Islet precursor cell (in vitro differentiated cells): ENCODE data around the gene ATG5.
"Not testable (repeated sequence)": the region's sequence is repeated elsewhere in the genome, so short reads cannot be mapped to it uniquely, and the experiment has no call there.

Source experiments
- DNase-seq: peaks from one replicate; pipeline ENCODE4 v3.0.0-alpha.2; 2018

Gene ATG5

DNA sequence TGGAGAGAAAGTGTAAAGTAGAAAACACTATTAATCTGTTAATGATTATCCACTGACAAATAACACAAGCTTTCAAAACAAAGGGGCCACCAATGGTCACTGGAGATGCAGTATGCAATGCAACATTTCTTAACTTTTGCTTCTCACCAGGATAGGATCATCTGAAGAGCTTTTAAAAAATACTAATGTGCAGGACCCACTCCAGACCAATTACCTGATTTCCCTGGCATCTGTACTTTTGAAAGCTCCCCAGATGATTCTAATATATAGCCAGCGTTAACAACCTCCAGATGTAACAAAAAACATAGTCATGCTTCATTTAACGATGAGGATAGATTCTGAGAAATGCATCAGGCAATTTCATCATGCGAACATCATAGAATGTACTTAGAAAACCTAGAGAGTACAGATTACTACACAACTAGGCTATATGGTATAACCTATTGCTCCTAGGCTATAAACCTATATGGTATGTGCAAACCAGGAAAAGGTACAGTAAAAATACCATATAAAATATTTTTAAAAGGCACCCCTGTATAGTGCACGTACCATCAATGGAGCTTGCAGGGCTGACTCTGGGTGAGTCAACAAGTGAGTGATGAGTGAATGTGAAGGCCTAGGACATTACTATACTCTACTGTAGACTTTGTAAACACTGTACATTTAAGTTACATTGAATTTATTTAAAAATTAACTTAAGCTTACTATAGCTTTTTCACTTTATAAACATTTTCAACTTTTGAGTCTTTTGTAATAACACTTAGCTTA lies 69.2 kb downstream of the ATG5 start:
- DNase-seq: no peak

DNA sequence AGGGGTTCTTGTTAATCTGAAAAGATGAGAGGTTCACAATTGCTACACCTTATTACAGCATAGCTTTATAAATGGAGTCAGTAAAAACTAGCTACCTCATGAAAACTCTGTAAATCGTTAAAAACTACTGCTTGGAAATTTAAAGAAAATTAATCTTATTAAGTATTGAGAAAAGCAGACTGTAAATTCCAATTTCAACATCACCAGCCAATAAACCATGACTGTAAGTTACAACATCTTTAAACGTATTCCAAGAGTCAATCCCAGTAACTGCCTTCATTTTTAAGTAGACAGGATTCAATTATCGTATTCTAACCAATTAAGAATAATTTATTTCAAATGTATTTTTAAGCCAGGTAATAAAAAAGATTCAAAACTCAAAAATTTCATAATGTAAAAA lies 70.3 kb downstream of the ATG5 start:
- DNase-seq: no peak

DNA sequence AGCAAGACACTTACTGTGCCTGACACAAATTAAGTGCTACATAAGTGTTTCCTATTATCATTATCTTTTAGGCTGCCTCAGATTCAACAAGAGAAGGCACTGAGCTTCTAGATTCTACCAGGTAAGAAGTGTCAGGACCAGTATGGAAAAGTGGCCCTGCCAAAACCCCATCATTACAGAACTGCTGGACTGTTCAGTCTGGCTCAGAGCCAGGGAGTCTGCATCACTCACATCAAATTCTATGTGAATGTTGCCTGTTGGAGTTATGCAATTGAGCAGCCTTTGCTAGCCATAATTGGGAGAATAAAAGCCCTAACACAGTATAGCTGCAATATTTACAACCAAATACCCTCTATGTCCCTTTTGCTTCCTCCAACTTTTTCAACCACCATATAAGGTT lies 70.9 kb downstream of the ATG5 start:
- no peak for DNase-seq

DNA sequence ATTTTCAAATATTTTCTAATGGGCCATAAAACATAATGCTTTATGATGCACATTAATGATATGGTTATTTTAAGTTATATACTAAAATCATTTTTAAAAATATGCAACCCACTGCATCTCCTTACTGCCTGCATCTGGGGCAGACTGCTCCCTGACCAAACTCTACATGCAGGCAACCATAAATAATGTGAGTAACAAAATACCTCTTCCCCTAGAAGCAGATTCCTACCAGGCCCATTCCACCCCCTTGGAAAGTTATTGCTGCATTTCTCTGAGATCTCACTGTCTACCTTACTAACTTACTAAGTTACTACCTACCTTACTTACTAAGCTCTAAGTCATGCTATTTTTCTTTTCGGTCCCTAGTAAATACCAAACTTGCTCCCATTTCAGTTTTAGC lies 71.8 kb downstream of the ATG5 start:
- DNase-seq: no peak

DNA sequence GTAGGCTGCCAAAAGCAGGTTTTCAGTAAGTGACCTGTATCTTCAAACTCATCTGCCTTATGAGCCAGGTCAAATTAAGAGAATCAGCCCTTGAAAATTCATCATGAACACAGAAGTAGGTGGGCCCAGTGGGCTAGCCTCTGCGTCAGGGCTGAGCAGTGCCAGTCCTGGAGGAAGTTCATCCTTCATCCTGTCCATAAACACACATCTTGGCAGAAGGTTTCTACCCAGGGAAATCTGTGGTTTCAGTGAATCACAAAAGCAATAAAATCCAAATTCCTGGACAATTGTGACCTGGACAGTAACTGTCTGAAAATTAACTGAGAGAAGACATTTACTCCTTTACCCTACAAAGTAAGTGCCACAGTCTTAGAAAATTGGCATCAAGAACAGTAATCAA lies 72.4 kb downstream of the ATG5 start:
- DNase-seq: no peak

DNA sequence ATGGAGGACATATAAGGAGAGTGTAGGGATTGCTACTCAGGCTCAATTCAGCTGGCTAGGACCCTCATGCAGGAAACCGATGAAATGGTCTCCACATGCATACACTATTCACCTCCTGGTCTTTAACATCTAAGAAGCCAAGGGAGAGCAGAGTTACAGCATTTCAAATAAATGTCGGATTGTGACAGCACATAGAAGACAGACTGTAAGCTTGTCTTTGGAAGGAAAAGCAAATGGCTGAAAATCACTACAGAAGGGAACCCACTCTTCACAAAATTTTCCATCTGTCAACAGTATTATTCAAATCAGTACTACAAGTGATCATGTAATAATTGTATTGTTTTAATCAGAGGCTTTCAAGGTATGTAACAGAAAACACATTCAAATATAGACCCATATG lies 72.9 kb downstream of the ATG5 start:
- no peak for DNase-seq

DNA sequence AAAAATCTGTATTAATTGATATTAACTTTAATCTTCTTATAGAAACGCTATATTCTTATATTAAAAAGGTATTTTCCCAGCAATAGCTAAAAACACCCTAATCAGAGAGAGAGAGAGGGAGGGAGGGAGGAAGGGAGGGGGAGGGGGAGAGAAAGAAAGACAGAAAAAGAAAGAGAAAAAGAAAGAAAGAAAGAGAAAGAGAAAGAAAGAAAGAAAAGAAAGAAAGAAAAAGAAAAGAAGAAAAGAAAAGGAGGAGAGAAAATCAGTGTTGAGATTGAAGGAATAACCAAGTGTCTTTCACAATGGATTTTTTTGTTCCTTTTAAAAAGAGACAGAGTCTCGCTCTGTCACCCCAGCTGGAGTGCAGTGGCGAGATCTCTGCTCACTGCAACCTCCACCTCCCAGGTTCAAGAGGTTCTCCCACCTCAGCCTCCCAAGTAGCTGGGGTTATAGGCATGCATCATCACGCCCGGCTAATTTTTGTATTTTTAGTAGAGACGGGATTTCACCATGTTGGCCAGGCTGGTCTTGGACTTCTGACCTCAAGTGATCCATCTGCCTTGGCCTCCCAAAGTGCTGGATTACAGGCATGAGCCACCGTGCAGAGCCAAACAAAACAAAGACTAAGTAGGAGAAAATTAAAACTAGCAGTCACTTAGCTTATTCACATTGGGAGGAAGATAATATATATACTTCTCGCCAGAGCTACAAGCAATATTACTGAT lies 73.9 kb downstream of the ATG5 start:
- DNase-seq: not testable (repeated sequence)

DNA sequence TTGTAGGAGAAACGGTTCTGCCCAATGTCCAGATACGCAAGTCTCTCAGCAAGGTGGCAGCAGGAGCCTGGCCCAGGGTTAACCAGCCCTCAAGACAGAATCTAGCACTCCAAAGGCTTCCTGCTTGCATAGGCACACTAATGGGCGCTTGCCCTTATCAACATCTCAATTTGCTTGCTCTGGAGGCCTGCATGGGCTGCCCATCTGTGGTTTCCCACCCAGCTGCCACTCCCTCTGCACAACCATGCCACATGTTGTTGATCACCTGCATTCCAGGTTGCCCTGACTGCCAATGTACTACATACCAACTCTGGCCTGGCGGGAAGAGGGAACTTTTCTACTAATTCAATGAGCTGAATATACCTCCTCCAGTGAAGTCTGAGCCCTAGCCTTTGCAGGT lies 74.6 kb downstream of the ATG5 start:
- no peak for DNase-seq

DNA sequence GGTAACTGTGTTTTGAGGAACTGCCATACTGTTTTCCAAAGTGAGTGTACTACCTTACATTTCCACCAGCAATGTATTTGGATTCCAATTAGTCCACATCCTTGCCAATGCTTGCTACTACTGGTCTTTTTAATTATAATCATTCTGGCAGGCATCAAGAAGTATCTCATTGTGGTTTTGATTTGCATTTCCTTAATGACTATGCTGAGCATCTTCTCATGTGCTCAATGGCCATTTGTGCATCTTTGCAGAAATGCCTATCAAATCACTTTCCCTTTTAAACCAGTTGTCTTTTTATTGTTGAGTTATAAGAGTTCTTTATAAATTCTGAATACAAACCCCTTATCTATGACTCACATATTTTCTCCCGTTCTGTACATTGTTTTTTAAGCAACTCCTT lies 75.9 kb downstream of the ATG5 start:
- no peak for DNase-seq

DNA sequence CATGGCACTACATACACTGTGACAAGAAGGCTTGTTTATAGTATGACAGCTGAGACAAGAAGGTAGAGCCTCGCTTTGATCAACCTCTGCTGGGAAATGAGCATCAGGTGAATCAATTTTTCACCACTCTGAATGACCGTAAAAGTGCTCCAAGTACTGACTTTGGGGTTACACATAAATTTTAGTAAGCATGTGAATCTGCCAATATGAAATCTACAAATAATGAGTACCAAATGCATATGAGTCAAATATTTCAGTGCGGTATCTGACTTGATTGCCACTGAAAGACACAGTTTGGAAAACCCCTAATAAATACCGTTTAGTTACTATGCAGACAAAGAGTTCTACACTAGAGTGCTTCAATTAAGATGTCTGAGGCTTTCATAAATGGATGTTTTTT lies 77.8 kb downstream of the ATG5 start:
- DNase-seq: no peak

DNA sequence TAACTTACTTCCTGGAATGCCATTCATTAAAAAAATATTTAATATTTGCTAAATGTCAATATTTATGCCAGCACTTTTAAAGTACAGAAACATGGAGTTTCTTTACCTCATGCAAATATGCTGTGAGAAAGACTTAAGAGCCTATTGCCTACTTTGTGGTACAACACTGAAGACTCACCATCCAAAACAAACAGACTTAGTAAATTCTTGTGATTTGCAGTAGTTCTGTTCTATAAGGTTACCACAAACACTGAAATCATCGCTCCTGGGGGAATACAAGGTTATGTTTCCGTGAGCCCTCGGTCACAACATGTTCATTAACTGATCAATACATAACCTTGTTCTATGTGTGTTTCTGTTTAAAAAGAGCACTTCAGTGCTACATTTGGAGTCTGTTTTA lies 78.3 kb downstream of the ATG5 start:
- DNase-seq: no peak

DNA sequence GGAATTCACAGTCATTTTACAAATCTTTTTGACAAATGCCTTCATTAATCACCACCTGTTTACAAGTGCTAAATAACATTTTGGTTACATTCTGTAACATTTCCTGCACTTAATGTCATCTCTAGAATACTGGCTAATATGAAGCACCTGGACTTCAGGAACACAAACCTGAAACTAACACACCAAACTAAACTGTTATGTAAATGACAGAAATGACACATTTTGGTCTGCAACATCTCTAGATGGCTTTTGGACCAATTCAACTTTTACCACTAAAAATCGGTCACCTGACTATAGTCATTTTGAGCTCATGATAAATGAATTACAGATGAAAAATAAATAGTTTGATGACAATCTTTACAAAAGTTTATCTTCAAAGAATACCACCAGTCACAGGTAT lies 80.6 kb downstream of the ATG5 start:
- no peak for DNase-seq

DNA sequence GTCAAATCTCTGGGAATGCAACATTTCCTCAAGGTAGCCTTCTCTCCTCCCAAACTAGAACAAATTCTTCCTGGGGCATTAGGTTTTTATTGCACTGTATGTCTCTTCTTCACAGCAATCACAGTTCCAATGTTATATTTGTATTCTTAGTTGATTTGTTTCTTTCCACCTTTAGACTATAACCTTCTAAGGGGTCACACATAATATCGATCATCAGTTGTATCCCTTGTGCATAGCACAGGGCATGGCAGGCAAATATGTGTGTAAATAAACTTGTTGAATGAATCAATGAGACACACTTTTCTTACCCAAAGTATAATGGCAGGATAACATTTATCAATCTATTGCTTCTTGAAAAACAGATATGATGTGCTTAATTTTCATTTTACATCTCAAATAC lies 81.0 kb downstream of the ATG5 start:
- DNase-seq: no peak

DNA sequence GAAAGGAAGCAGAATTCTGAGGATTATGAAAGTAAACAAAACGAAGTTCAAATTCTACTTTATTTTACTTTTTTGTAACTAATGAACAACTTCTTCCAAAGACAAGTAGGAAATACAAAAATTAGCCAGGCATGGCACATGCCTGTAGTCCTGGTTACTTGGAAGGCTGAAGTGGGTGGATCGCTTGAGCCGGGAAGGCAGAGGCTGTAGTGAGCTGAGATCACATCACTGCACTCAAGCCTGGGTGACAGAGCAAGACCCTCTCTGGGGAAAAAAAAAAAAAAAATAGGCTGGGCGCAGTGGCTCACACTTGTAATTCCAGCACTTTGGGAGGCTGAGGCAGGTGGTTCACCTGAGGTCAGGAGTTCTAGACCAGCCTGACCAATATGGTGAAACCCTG lies 82.3 kb downstream of the ATG5 start:
- DNase-seq: no peak

DNA sequence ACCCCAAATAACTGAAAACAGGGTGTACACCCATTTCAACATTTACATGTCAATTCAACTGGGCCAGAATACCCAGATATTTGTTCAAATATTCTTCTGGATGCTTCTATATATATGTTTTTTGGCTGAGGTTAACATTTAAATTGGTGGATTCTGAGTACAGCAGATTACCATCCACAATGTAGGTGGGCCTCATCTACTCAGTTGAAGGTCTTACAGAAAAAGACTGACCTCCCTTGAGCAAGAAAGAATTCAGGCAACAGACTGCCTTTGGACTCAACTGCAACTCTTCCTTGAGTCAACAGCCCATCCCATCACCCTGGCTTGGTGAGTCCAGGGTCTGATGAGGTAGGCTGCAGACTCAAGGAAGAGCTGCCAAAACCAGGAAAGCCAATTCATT lies 84.1 kb downstream of the ATG5 start:
- DNase-seq: no peak

DNA sequence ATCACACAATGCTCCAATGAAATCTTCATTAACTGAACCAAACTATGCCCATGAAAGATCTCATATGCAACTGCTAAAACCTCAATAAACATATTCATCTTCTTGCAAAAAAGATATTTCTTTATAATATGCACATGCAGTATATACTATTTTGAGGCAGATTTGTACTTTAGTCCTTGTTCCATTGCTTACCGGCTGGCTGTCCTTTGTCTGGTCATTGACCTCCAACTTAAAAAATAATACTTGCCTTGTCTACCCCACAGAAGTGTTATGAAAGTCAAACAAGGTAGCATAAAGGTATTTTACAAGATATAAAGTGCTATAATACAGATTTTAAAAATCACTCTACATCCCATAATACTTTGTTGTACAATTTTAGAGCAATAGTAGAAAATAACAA lies 88.3 kb downstream of the ATG5 start:
- DNase-seq: no peak

DNA sequence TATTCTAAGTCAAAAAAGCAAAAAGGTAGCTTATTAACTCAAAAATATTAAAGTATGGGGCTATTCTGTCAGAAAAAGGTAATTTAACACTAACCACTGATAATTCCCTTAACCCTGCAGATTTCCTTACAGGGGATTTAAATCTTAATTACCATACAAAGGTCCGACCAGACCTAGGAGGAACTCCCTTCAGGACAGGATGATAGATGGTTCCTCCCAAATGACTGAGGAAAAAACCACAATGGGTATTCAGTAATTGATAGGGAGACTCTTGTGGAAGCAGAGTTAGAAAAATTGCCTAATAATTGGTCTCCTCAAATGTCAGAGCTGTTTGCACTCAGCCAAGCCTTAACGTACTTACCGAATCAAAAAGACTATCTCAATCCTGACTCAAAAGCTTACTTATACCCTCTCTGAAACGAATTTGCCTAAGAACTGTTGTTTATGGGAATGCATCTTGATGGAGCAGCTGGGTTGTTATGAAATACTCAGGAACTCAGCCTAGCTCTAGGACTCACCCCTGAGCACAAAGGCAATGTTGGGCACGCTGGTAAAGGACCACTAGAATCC lies 95.6 kb downstream of the ATG5 start:
- not testable (repeated sequence) for DNase-seq

DNA sequence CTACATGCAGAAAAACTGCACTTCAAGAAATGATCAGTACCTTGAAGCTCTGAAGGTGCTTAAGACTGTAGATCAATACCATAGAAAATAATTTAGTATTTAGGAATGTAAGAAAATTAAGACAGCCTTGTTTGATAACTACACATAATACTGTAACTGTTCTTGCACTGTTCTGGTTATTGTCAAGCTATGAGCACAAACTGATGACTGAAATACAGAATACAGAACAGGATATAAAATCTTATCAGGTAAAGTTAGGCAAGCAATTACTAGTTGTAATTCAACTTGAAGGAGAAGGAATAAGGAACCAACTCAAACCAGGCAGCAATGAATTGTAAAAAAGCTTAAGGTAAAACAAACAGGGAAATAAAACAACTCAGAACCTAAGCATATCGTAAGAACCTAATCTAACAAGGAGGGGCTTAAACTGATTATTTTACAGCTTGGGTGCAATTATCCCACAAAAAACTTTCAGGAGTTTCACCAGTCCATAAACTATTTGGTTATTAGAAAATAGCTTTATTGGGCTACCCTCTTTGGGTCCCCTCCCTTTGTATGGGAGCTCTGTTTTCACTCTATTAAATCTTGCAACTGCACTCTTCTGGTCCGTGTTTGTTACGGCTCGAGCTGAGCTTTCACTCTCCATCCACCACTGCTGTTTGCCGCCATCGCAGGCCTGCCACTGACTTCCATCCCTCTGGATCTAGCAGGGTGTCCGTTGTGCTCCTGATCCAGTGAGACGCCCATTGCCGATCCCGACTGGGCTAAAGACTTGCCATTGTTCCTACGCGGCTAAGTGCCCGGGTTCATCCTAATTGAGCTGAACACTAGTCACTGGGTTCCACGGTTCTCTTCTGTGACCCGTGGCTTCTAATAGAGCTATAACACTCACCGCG lies 97.7 kb downstream of the ATG5 start:
- DNase-seq: no peak

DNA sequence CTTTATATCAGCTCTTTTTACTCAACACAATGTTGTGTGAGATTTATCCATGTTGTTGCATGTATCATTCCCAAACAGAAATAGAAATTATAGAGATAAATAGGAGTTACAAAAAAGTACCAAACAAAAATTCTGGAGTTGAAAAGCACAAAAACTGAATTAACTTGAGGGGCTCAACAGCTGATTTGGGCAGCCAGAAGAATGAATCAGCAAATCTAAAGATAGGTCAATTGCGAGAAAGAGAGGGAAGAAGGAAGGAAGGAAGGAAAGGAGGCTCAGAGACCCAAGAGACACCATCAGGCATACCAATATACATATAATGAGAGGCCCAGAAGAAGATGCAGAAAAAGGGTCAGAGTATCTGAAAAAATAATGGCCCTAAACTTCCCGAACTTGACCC lies 98.9 kb downstream of the ATG5 start:
- no peak for DNase-seq

DNA sequence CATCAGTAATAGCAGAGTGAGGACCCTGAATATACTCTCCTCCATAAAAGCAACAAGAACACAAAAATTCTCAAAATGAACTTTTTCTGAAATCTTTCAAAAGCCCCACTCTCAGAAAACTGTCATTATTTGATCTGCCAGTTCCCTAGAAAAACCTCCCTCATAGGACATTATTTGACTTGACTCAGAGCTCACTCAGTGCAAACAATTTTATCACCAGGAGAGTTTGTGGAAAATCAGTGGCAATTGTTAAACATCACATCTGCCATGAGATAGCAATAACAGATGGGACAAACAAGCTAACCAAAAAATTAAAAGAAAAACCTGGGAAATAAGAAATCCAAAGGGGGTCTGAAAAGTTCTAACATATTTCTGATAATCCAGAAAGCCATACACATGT lies 100.0 kb downstream of the ATG5 start:
- DNase-seq: no peak

DNA sequence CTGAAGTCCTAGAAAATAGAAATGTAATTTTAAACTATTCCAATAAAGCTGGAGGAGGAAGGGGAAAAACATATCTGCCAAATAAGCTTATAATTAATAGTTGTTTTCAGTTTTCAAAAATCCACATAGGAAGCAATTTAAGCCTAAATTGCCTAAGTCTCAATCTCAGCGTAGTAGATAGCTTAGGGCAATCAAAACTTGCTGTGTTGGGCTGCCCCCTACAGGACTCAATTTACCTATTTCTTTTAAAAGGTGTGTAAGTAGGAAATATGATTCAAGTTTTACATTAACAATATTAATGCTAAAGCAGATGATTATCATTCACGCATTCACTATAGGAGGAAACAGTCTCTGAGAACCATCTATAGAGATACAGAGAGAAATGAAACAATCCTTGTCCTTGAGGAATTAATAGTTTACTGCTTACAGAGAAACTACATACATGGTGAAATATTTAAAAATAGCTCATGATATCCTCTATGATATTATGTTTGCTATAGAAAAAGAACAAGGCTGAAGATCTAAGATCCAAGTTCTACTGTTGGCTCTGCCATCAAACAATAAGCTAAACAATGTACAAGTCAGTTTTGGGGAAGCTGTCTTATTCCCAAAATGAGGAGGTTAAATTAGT lies 102.1 kb downstream of the ATG5 start:
- no peak for DNase-seq

DNA sequence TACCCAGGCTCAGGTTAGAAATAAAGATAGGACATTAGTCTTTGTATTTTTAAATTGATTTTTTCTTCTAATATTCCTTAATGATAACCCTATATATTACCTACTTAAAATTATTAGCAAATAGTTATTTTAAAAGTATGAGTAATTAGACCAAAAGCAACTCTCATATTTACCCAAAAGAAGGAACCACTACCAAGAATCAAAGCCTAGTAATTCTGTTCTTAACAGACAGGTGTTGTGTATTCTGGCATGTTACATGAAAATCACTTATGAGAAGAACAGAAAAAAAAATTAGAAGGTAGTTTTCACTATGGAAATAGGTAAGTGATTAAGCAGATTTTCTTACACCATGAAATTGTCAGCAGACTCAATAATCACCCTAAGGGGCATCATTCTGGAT lies 105.1 kb downstream of the ATG5 start:
- DNase-seq: no peak

DNA sequence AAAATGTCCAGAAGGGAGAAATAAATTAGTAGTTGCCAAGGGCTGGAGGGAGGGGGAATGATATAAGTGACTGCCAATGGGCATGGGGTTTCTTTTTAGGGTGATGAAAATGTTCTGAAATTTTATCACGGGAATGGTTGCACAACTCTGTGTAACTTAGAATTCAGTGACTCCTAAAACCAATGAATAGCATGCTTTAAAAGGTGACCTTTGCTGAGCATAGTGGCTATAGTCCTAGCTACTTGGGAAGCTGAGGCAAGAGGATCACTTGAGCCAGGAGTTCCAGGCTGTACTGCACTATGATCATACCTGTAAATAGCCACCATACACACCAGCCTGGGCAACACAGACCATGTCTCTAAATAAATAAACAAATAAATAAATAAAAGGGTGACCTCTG lies 109.0 kb downstream of the ATG5 start:
- DNase-seq: no peak
